Measurements from ENCODE around the gene C1S. TPM values are rescaled to one million over a fixed set of nuclear protein-coding genes. Genes with fewer than 3 reads are reported as not detected.
A peak's percentile ranks its signal among the peaks of the same experiment; 100 is the strongest.

C1S gene
- total and polyA plus RNA-seq, 2 of the 4 experiments (the other 2 are of a cell fraction) = 49.6 to 85.4 TPM

DNA sequence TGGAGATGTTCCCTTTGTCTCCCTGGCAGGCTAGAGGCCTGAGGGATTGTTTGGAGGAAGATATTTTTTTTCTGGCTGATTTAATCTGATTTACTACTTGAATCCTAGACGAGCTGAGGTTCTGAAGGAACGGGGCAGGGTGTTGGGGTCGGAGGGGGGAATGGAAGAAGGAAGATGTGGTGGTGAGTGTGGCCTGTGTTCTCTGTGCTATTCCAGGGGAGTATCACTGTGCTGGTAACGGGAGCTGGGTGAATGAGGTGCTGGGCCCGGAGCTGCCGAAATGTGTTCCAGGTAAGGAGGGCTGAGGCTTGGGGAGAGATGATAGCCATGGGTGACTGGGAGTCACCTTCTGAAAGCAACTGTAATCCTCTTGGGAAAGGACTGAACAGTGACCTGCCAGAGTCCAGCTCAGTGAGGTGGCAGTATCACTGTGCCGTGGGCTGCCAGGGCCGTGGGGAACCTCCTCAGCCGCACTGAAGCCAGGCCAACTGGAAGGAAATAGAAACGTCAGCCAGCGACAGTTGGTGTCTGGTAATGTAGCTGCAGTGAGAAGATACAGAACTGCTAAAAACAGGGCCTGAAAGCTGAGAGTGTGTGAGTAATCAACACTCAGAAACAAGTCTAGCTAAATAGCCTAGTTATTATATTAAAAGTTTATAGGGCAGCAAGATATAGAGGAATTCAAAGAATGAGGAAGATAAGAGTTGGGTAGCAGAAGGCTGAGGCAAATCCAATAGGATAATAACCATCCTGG, 7.9 kb downstream of the C1S start:
- Histone ChIP-seq H3K9me3 (ENCODE audit: control insufficient read depth, insufficient read depth, low read length) (no peaks in the 10 kb centered on the region), H2BK120ac (ENCODE audit: low read depth, low read length) (no peak overlapping the region), H3K4me1 (ENCODE audit: control insufficient read depth, insufficient read depth, low read length) (peaks cover 11% of the 10 kb centered on the region), H2AK9ac (replicated peaks; ENCODE audit: low read depth, low read length, poor library complexity) (no peak overlapping the region), H4K91ac (ENCODE audit: insufficient read depth, low read depth, low read length) (peak overlapping the region; percentile 45; the same call in 1 of the 2 replicates), H4K20me1 (ENCODE audit: insufficient read depth, low read length) (no peaks in the 10 kb centered on the region), H2BK15ac (ENCODE audit: low read depth, low read length) (no peak overlapping the region), H3K18ac (ENCODE audit: low read depth, low read length) (peak overlapping the region; percentile 82), H3K4me2 (ENCODE audit: low read depth, low read length) (peak overlapping the region; percentile 20), H3K79me1 (ENCODE audit: low read depth in 1 of 2, low read length in 2 of 2) (no peaks in the 10 kb centered on the region), H2BK20ac (ENCODE audit: low read depth, low read length) (no peak overlapping the region), H3K27ac (ENCODE audit: insufficient read depth, low read length) (peak overlapping the region; percentile 28; the same call in 1 of the 2 replicates), H2BK5ac (ENCODE audit: low read depth, low read length, poor library complexity, severe bottlenecking) (peak overlapping the region; percentile 16), H3K9me1 (ENCODE audit: insufficient read depth, low read length) (peaks cover 11% of the 10 kb centered on the region), H3K23ac (ENCODE audit: low read depth, low read length) (no peak overlapping the region), H3K36me3 (ENCODE audit: control insufficient read depth, insufficient read depth, low read length) (peaks cover 52% of the 10 kb centered on the region), H3K9ac (ENCODE audit: low read depth, low read length) (peak overlapping the region; percentile 15; the same call in 1 of the 2 replicates), H3K4ac (ENCODE audit: low read depth, low read length) (peak overlapping the region; percentile 9; the same call in 1 of the 2 replicates), H3K4me3 (ENCODE audit: insufficient read depth, low read depth, low read length) (no peak overlapping the region), H4K5ac (ENCODE audit: low read depth, low read length) (peak overlapping the region; percentile 38; the same call in 1 of the 2 replicates), H3K27me3 (ENCODE audit: control insufficient read depth, insufficient read depth, low read length) (no peaks in the 10 kb centered on the region), H2AFZ (replicated peaks; ENCODE audit: low read length, poor library complexity) (peak overlapping the region; percentile 29), H3K56ac (ENCODE audit: extremely low read depth, insufficient read depth, low read length) (no peak overlapping the region), H4K8ac (ENCODE audit: low read depth in 2 of 2, low read length in 2 of 2) (peak overlapping the region in 1 of 2 experiments; percentile 23; a peak in 1 of 4 replicates), H3K14ac (replicated peaks; ENCODE audit: low read depth, low read length) (0 out of 2 replicates have a peak overlapping the region, but pooled peaks have one; percentile 28), H2AK5ac (ENCODE audit: low read depth, low read length) (0 out of 2 replicates have a peak overlapping the region, but pooled peaks have one; percentile 22)
- intact Hi-C loops (cut with micrococcal nuclease) (no loop called here), in situ Hi-C loops (cut with MboI; ENCODE audit: low sequenced_read_pairs) (loop anchor here (25.0 kb wide), 1 partner anchor 569 kb away; no protein-coding TSS in a partner anchor), dilution Hi-C loops (cut with HindIII; ENCODE audit: low sequenced_read_pairs, unreplicated experiment) (no loop called here)
- no TSS peak for BruUV-seq (replicated peaks)
- WGBS, 2 experiments (ENCODE audit: extremely low coverage in 2 of 2, insufficient read length in 1 of 2) = 76% methylated on average over 6 of the region's 11 CpGs; no CpG with 5 or more reads in 1 of the 2 experiments
- ChIA-PET POLR2A (ENCODE audit: unreplicated experiment) (interaction anchor here (0.5 kb wide), 1 partner anchor 923 kb away, joined by 3 read pairs; no protein-coding TSS in a partner anchor), CTCF (no interaction called here)
- DNase-seq (peak; percentile 24), ATAC-seq (ENCODE audit: low read depth) (peak; percentile 91)
- TF ChIP-seq RCOR1 (IDR thresholded peaks at IDR 0.05; ENCODE audit: insufficient replicate concordance, low read length) (no peak), NFE2L2 (IDR thresholded peaks at IDR 0.05; ENCODE audit: low read depth, low read length) (no peak), CEBPB (IDR thresholded peaks at IDR 0.05; ENCODE audit: low read depth, low read length) (no peak), CHD1 (IDR thresholded peaks at IDR 0.05; ENCODE audit: low read depth, low read length) (no peak), RAD21 (IDR thresholded peaks at IDR 0.05; ENCODE audit: low read length) (no peak), MAZ (IDR thresholded peaks at IDR 0.05; ENCODE audit: borderline replicate concordance, low read depth, low read length) (no peak), BHLHE40 (IDR thresholded peaks at IDR 0.05; ENCODE audit: low read depth, low read length) (no peak), POLR2A (IDR thresholded peaks at IDR 0.05; ENCODE audit: low read depth, low read length) (no peak), MAFK (IDR thresholded peaks at IDR 0.05; ENCODE audit: low read depth, low read length) (no peak), FOS (IDR thresholded peaks at IDR 0.05; ENCODE audit: low read depth, low read length) (no peak), MXI1 (IDR thresholded peaks at IDR 0.05; ENCODE audit: borderline replicate concordance, low read depth, low read length) (no peak)
- TF ChIP-seq, protein P1, sequence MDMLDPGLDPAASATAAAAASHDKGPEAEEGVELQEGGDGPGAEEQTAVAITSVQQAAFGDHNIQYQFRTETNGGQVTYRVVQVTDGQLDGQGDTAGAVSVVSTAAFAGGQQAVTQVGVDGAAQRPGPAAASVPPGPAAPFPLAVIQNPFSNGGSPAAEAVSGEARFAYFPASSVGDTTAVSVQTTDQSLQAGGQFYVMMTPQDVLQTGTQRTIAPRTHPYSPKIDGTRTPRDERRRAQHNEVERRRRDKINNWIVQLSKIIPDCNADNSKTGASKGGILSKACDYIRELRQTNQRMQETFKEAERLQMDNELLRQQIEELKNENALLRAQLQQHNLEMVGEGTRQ (IDR thresholded peaks at IDR 0.05; ENCODE audit: low read depth, low read length) = no peak
- TF ChIP-seq, protein P2, sequence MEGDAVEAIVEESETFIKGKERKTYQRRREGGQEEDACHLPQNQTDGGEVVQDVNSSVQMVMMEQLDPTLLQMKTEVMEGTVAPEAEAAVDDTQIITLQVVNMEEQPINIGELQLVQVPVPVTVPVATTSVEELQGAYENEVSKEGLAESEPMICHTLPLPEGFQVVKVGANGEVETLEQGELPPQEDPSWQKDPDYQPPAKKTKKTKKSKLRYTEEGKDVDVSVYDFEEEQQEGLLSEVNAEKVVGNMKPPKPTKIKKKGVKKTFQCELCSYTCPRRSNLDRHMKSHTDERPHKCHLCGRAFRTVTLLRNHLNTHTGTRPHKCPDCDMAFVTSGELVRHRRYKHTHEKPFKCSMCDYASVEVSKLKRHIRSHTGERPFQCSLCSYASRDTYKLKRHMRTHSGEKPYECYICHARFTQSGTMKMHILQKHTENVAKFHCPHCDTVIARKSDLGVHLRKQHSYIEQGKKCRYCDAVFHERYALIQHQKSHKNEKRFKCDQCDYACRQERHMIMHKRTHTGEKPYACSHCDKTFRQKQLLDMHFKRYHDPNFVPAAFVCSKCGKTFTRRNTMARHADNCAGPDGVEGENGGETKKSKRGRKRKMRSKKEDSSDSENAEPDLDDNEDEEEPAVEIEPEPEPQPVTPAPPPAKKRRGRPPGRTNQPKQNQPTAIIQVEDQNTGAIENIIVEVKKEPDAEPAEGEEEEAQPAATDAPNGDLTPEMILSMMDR (conservative IDR thresholded peaks at IDR 0.05; ENCODE audit: low read depth, low read length) = no peak
- TF ChIP-seq, protein P3, sequence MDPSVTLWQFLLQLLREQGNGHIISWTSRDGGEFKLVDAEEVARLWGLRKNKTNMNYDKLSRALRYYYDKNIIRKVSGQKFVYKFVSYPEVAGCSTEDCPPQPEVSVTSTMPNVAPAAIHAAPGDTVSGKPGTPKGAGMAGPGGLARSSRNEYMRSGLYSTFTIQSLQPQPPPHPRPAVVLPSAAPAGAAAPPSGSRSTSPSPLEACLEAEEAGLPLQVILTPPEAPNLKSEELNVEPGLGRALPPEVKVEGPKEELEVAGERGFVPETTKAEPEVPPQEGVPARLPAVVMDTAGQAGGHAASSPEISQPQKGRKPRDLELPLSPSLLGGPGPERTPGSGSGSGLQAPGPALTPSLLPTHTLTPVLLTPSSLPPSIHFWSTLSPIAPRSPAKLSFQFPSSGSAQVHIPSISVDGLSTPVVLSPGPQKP (IDR thresholded peaks at IDR 0.05; ENCODE audit: borderline replicate concordance, low read depth, low read length) = no peak

Measured in IMR-90 (cell line).